Prostate gland (tissue), 2 donors: ENCODE data around the gene SMC1A. TPM values are rescaled to one million over a fixed set of nuclear protein-coding genes. Genes with fewer than 3 reads are reported as not detected.

Experiments
- DNase-seq: peaks from one replicate; pipeline ENCODE4 v3.0.0-alpha.2; 2019; ENCODE audit warnings: low spot score
- H3K27ac ChIP-seq, 2 donors: fragments of 200-600 bp; sonication (generic); 2 replicates each; pipeline ENCODE4 v1.5.1; 2017 to 2019
- H3K27me3 ChIP-seq: fragments of 200-600 bp; sonication (generic); replicated peaks from 2 replicates; pipeline ENCODE4 v1.5.1; 2019; ENCODE audit not compliant: insufficient read depth
- H3K36me3 ChIP-seq, 2 donors: fragments of 200-600 bp; sonication (generic); 1 replicate in 1 of 2; 2 replicates in 1 of 2; pipeline versions ENCODE4 v1.5.1 to v1.8.1; 2017 to 2019
- H3K4me1 ChIP-seq: fragments of 200-600 bp; sonication (generic); replicated peaks from 2 replicates; pipeline ENCODE4 v1.5.1; 2019
- H3K4me3 ChIP-seq, 2 donors: fragments of 200-600 bp; sonication (generic); 2 replicates each; pipeline ENCODE4 v1.5.1; 2017 to 2019
- H3K9me3 ChIP-seq: fragments of 200-600 bp; sonication (generic); 2 replicates; pipeline ENCODE4 v1.5.1; 2017
- POLR2A ChIP-seq: fragments of 450-650 bp; IDR thresholded peaks from one replicate; pipeline ENCODE4 v1.6.1; 2016; ENCODE audit warnings: antibody characterized with exemption, mild to moderate bottlenecking
- POLR2AphosphoS5 ChIP-seq: sonication (generic); formaldehyde crosslinking; IDR thresholded peaks from one replicate; pipeline ENCODE4 v1.6.1; 2017; ENCODE audit warnings: antibody characterized with exemption
- WGBS: methylation state at CpG from one replicate; pipeline ENCODE4 v1.1.5; 2018; 5-methylcytosine and 5-hydroxymethylcytosine counted together
- intact Hi-C: fragments of 100-400 bp; cut with DNase I; formaldehyde crosslinking; loops from one replicate; pipeline ENCODE4 v1.14.2; 2022
- total RNA-seq, 2 donors: library from RNA; depleted of rRNA; stranded (reverse); fragments of >200 nt; gene quantifications; one replicate each; pipeline ENCODE4 v1.1.0, GENCODE V29; 2016
- TF ChIP-seq, protein P1 (sequence below), 4 experiments: fragments of 200-600 bp in 2 of 4; fragments of 450-650 bp in 2 of 4; sonication (generic) in 2 of 4; IDR thresholded peaks; 1 replicate in 3 of 4; 2 replicates in 1 of 4; pipeline ENCODE4 v1.5.1; 2016 to 2019; ENCODE audit warnings: antibody characterized with exemption in 4 of 4, mild to moderate bottlenecking in 2 of 4, moderate library complexity in 2 of 4

Gene SMC1A
- total RNA-seq, 2 donors from 2014 or later, result 31.1 to 35.4 TPM

DNA sequence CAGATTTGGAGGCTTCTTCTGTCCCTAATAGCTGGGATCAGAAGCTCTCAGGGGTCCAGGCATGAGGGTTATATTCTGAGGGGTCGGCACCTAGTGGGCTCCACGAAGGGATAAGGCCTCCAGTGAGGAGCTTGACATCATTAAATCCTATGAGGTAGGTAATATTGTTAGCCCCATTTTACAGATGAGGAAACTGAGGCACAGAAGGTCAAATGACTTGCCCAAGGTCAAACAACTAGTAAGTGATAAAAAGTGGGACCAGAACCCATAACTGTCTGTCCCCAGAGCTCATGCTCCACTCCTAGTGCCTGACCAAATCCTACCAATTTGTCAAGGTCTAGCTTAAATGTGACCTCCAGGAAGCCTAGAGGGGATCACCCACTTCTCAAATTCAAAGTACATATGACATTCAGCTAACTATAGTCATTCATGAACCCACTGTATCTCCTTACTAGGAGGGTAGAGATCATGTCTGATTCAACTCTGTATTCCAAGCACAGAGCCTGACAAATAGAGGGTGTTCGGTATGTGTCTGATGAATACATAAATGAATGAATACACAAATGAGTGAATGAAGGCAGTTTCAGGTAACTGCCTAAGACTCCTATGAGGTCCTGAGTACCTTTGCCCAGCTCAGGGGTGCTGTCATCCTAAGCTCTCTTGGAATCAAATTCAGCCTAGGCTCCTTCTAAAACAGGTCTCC, 43.3 kb downstream of the SMC1A start:
- H3K4me3 ChIP-seq, result no peak overlapping the region
- H3K27me3 ChIP-seq, result no peaks in the 10 kb centered on the region
- WGBS, result 100% methylated on average over 2 of the region's 3 CpGs
- H3K36me3 ChIP-seq, result no peaks in the 10 kb centered on the region
- H3K27ac ChIP-seq, result no peak overlapping the region
- no peak for DNase-seq
- H3K9me3 ChIP-seq, result no peaks in the 10 kb centered on the region
- intact Hi-C loops, result no loop called here
- H3K4me1 ChIP-seq, result no peaks in the 10 kb centered on the region
- TF ChIP-seq POLR2AphosphoS5 (no peak), POLR2A (no peak)
- TF ChIP-seq, protein P1, sequence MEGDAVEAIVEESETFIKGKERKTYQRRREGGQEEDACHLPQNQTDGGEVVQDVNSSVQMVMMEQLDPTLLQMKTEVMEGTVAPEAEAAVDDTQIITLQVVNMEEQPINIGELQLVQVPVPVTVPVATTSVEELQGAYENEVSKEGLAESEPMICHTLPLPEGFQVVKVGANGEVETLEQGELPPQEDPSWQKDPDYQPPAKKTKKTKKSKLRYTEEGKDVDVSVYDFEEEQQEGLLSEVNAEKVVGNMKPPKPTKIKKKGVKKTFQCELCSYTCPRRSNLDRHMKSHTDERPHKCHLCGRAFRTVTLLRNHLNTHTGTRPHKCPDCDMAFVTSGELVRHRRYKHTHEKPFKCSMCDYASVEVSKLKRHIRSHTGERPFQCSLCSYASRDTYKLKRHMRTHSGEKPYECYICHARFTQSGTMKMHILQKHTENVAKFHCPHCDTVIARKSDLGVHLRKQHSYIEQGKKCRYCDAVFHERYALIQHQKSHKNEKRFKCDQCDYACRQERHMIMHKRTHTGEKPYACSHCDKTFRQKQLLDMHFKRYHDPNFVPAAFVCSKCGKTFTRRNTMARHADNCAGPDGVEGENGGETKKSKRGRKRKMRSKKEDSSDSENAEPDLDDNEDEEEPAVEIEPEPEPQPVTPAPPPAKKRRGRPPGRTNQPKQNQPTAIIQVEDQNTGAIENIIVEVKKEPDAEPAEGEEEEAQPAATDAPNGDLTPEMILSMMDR (IDR thresholded peaks at IDR 0.05), result no peak

DNA sequence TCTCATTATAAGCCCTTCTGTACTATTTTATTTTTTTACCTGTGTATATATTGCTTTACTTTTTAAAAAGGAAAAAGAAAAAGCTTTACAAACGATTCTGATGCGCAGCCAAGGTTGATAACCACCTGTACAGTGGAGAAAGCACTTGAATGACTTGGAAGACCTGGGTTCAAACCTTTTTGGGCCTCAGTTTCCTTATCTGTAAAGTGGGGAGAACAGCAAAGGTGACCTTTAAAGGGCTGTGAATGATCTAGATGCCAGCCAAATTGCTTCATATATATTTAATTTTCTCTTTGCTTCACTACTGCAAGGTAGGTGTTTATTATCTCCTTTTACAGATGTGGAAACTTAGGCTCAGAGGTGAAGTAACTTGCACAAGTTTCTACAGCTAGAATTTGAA, 45.0 kb downstream of the SMC1A start:
- 91% methylated on average over 2 of the region's 2 CpGs for WGBS
- Histone ChIP-seq H3K4me1 (no peaks in the 10 kb centered on the region), H3K4me3 (no peak overlapping the region), H3K36me3 (no peaks in the 10 kb centered on the region), H3K27ac (no peak overlapping the region), H3K9me3 (no peaks in the 10 kb centered on the region), H3K27me3 (no peaks in the 10 kb centered on the region)
- DNase-seq, result no peak
- TF ChIP-seq, protein P1 (IDR thresholded peaks at IDR 0.05), result no peak
- no peak for TF ChIP-seq POLR2A
- no peak for TF ChIP-seq POLR2AphosphoS5
- intact Hi-C loops, result no loop called here

DNA sequence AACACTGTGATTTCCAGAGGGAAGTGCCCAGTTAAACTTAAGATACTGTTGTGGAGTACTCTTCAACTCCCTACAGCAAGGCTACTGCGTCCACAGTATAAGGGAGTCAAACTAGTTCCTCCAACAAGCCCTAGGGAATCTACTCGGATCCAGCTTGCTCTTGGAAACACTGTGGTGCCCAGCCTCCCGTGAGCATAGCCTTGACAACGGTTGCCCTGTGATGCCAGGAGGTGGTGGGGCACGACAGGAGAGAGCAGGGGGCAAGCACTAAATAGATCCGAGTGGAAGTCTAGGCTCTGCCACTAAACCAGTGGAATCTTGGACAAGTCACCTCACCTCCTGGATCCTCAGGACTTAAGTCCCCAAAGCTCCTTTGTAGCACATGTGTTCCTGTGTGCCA, 45.6 kb downstream of the SMC1A start:
- Histone ChIP-seq H3K4me1 (no peaks in the 10 kb centered on the region), H3K27ac (no peak overlapping the region), H3K9me3 (no peaks in the 10 kb centered on the region), H3K4me3 (no peak overlapping the region), H3K27me3 (no peaks in the 10 kb centered on the region), H3K36me3 (no peaks in the 10 kb centered on the region)
- TF ChIP-seq POLR2A, result no peak
- TF ChIP-seq POLR2AphosphoS5, result no peak
- TF ChIP-seq, protein P1 (IDR thresholded peaks at IDR 0.05), result no peak
- 40% methylated on average over 1 of the region's 6 CpGs for WGBS
- no peak for DNase-seq
- intact Hi-C loops, result no loop called here

DNA sequence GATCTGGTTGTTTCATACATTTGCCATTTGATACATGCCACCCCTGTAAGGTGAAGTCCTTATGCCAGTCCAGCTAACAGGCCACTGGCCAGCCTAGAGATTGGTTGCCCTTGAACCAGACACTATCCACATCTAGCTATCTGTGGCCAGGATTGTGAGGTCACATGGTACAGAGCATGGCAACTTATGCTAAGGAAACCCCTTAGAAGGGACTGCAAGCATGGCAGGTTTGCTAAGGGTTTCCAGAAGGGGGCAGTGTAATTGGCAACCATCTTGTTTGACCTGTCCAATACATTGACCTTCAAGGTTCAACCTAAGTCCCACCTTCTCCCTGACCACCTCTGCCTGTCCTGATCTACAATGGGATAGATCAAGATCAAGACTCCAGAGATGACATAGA, 47.5 kb downstream of the SMC1A start:
- Histone ChIP-seq H3K27me3 (no peaks in the 10 kb centered on the region), H3K4me1 (no peaks in the 10 kb centered on the region), H3K4me3 (no peak overlapping the region), H3K9me3 (no peaks in the 10 kb centered on the region), H3K36me3 (no peaks in the 10 kb centered on the region), H3K27ac (no peak overlapping the region)
- no peak for DNase-seq
- TF ChIP-seq POLR2A, result no peak
- intact Hi-C loops, result no loop called here

DNA sequence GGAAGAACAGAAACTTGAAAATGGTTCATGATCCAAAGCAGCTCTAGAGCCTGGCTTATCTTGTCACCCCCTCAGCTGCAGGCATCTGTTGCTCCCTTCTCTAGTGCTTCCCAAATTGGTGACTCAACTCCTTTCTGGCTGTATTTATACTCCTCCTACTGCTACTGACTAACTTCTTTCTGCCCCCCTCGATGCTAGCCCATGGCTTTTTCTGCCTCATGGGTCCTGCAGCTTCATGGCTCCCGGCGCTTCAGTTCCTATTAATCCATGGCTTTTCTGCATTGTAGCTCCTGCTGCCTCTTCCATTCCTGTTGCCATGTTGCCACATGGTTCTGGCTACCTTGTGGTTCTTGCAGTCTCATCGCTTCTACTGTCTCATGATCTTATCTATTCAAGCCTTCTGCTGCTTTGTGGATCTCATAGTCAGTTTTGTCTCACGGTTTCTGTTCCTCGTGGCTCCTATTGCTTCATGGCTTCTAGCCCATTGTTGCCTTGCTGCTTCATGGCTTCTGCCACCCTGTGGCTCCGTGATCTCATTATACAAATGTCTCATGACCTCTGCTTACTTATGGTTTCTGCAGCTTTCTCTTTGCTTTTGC, 48.1 kb downstream of the SMC1A start:
- no peak overlapping the region for H3K27ac ChIP-seq
- no peaks in the 10 kb centered on the region for H3K4me1 ChIP-seq
- no peaks in the 10 kb centered on the region for H3K36me3 ChIP-seq
- no peak overlapping the region for H3K4me3 ChIP-seq
- no peak for TF ChIP-seq POLR2AphosphoS5
- no peak for TF ChIP-seq POLR2A
- TF ChIP-seq, protein P1 (IDR thresholded peaks at IDR 0.05), result no peak
- intact Hi-C loops, result no loop called here
- DNase-seq, result no peak
- WGBS, result 97% methylated on average over 7 of the region's 7 CpGs
- no peaks in the 10 kb centered on the region for H3K9me3 ChIP-seq
- H3K27me3 ChIP-seq, result no peaks in the 10 kb centered on the region
